Common myeloid progenitor, CD34-positive (primary cell): ENCODE measurements around the gene OPRM1.
A peak's percentile ranks its signal among the peaks of the same experiment; 100 is the strongest.

Experiments used
- CTCF ChIA-PET: fragments of 350-600 bp; sonication (Branson Sonifier 250); formaldehyde crosslinking; loops from one replicate; lab custom pipeline; 2021; ENCODE audit warnings: antibody characterized with exemption; lab: Charles Lee
- POLR2A ChIA-PET: fragments of 350-600 bp; sonication (Branson Sonifier 250); formaldehyde crosslinking; loops from one replicate; lab custom pipeline; 2021; ENCODE audit warnings: antibody characterized with exemption; lab: Charles Lee
- DNase-seq, 3 donors: peaks; one replicate each; pipeline versions ENCODE4 v3.0.0 to v3.0.0-alpha.2; 2013
- H3K27ac ChIP-seq, 2 experiments: 1 replicate in 1 of 2; 2 replicates in 1 of 2; pipeline ENCODE4 v1.7.0; 2013; ENCODE audit warnings: inconsistent platforms in 2 of 2, low read length in 2 of 2, mild to moderate bottlenecking in 2 of 2, low read depth in 1 of 2, moderate library complexity in 1 of 2; ENCODE audit not compliant: severe bottlenecking in 2 of 2, insufficient read depth in 1 of 2, poor library complexity in 1 of 2
- H3K27me3 ChIP-seq, 5 experiments: replicated peaks in 2 of 5; 1 replicate in 3 of 5; 2 replicates in 2 of 5; pipeline versions ENCODE4 v1.6.1 to v1.7.0; 2013; ENCODE audit warnings: low read length in 4 of 5, mild to moderate bottlenecking in 2 of 5, moderate library complexity in 2 of 5, inconsistent platforms in 1 of 5; ENCODE audit not compliant: insufficient read depth in 5 of 5, control insufficient read depth in 4 of 5
- H3K36me3 ChIP-seq, 4 experiments: 1 replicate in 2 of 4; 2 replicates in 2 of 4; pipeline versions ENCODE4 v1.6.1 to v1.7.0; 2013; ENCODE audit warnings: low read length in 3 of 4, control low read depth in 1 of 4, mild to moderate bottlenecking in 1 of 4; ENCODE audit not compliant: control insufficient read depth in 4 of 4, insufficient read depth in 4 of 4
- H3K4me1 ChIP-seq, 4 experiments: 1 replicate in 3 of 4; 2 replicates in 1 of 4; pipeline versions ENCODE4 v1.6.1 to v1.7.1; 2013; ENCODE audit warnings: low read length in 3 of 4, mild to moderate bottlenecking in 3 of 4, control low read depth in 1 of 4, inconsistent platforms in 1 of 4, moderate library complexity in 1 of 4; ENCODE audit not compliant: control insufficient read depth in 4 of 4, insufficient read depth in 4 of 4; ENCODE audit errors: control extremely low read depth in 1 of 4
- H3K4me3 ChIP-seq, 7 experiments: 1 replicate in 4 of 7; 2 replicates in 3 of 7; pipeline versions ENCODE4 v1.5.1 to v1.7.0; 2013; ENCODE audit warnings: mild to moderate bottlenecking in 7 of 7, low read length in 6 of 7, moderate library complexity in 6 of 7, inconsistent platforms in 2 of 7, low read depth in 2 of 7, control low read depth in 1 of 7; ENCODE audit not compliant: insufficient read depth in 4 of 7, control insufficient read depth in 1 of 7; ENCODE audit errors: extremely low read depth in 1 of 7
- H3K9me3 ChIP-seq, 5 experiments: 1 replicate in 4 of 5; 2 replicates in 1 of 5; pipeline versions ENCODE4 v1.6.1 to v1.7.1; 2013; ENCODE audit warnings: low read length in 4 of 5, mild to moderate bottlenecking in 2 of 5, inconsistent platforms in 1 of 5, low read depth in 1 of 5, moderate library complexity in 1 of 5; ENCODE audit not compliant: control insufficient read depth in 4 of 5, insufficient read depth in 2 of 5; ENCODE audit errors: control extremely low read depth in 1 of 5
- WGBS: methylation state at CpG from one replicate; pipeline ENCODE4 v1.1.5; 2013; ENCODE audit not compliant: insufficient coverage; 5-methylcytosine and 5-hydroxymethylcytosine counted together

OPRM1 gene

DNA sequence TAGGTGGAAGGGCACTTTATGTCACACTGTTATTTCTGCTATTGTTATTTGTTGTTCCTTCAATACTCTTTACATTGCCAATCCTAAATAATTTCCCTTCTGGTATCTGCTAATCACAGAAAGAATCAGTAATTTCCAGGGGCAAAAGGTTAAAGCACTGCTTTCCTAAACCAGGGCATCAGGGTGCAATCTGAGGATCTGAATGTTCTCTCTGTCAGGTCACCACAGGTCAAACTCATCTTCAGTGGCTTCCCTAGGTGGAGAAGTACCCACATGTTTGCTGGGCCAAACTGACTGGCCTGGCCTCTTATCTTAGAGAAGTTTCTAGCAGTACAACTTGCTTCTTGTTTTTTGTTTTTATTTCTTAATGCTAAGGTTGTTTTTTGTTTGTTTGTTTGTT lies 118.7 kb downstream of the OPRM1 start:
- H3K4me3 ChIP-seq, result peak overlapping the region in 4 of 7 experiments; percentile 28 to 67 (median 54)
- POLR2A ChIA-PET, result interaction anchor here (0.5 kb wide), 1 partner anchor 515 kb away, joined by 3 read pairs; no protein-coding TSS in a partner anchor
- H3K4me1 ChIP-seq, result peaks cover 10 to 29% (median 19%) of the 10 kb centered on the region in 4 experiments
- H3K9me3 ChIP-seq, result no peaks in the 10 kb centered on the region
- CTCF ChIA-PET, result interaction anchor here (0.7 to 4.3 kb wide), 14 partner anchors 9 to 369 kb away, joined by 3 to 47 read pairs (median 4); no protein-coding TSS in a partner anchor
- H3K36me3 ChIP-seq, result no peaks in the 10 kb centered on the region
- no peak for DNase-seq
- H3K27me3 ChIP-seq, result no peaks in the 10 kb centered on the region
- peak overlapping the region in 1 of 2 experiments; percentile 44 for H3K27ac ChIP-seq

DNA sequence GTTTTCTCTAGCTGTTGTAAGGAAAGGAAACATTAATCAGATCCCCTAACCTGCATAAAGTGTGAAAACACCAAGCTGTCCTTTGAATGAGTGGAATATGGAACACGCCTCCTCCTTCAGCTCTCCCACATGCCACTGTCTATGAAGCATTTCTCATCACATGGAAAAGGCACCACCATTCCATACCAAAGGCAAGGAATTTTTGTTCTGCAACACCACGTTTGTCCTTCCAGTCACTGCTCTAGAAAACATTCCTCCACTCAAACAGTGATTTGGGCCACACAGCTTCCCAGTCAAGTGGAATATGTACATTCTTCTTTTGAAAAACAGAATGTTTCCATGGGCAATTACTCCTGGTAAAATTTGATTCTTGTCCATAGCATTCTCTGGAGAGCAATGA lies 120.1 kb downstream of the OPRM1 start:
- Histone ChIP-seq H3K36me3 (no peaks in the 10 kb centered on the region), H3K9me3 (no peaks in the 10 kb centered on the region), H3K4me1 (peaks cover 10 to 33% (median 20%) of the 10 kb centered on the region in 4 experiments), H3K27me3 (no peaks in the 10 kb centered on the region), H3K27ac (no peak overlapping the region), H3K4me3 (no peak overlapping the region)
- WGBS, result 100% methylated on average over 2 of the region's 2 CpGs
- CTCF ChIA-PET, result interaction anchor here (1.2 to 4.3 kb wide), 6 partner anchors 11 to 351 kb away, joined by 3 to 47 read pairs (median 8); partner anchors contain the start of gene CNKSR3
- no peak for DNase-seq
- POLR2A ChIA-PET, result no interaction called here

DNA sequence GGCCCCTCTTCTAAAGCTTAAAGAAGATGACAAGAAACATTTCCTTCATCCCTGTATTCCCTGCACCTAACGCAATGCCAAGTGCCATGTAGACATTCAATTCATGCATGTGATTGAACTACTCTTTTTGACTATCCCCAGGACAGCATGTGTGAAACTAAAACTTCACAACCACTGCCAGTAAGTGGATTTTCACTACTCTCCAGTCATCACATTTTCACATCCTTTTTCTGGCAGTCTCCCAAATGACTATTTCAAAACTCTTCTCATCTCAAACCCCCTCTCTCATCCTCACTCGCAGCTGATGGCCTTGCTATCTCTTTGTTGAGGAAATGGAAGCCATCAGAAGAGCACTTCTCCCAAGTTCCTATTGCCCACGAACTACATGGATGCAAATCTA lies 122.6 kb downstream of the OPRM1 start:
- H3K36me3 ChIP-seq, result peaks cover 0 to 7% (median 0%) of the 10 kb centered on the region in 4 experiments
- 86% methylated on average over 2 of the region's 3 CpGs for WGBS
- no peaks in the 10 kb centered on the region for H3K27me3 ChIP-seq
- POLR2A ChIA-PET, result no interaction called here
- no peak overlapping the region for H3K27ac ChIP-seq
- CTCF ChIA-PET, result no interaction called here
- H3K4me1 ChIP-seq, result peaks cover 5 to 38% (median 14%) of the 10 kb centered on the region in 4 experiments
- peaks cover 0 to 3% (median 0%) of the 10 kb centered on the region in 5 experiments for H3K9me3 ChIP-seq
- H3K4me3 ChIP-seq, result no peak overlapping the region
- DNase-seq, result no peak

DNA sequence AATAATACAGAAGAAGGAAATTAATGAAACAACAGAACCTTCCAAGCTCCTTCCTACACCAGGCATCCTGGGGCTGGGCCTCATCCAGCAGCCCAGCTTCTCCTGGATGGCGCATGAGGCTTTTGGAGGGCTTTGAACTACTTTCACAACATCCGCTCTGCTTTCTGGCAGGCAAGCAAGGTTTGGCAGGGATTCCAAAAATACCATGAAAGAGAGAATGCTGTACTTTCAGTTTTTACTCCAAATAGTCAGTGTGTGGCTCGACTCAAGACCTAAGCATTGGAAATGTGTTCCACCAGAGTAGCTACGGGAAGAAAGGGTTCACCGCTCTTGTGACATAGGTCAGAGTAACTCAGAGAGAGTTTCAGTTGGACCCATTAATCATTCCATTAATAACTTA lies 125.4 kb downstream of the OPRM1 start:
- CTCF ChIA-PET, result interaction anchor here (1.1 to 1.5 kb wide), 3 partner anchors 17 to 113 kb away, joined by 3 to 5 read pairs (median 4); no protein-coding TSS in a partner anchor
- no peak for DNase-seq
- Histone ChIP-seq H3K9me3 (peaks cover 0 to 3% (median 0%) of the 10 kb centered on the region in 5 experiments), H3K4me3 (no peak overlapping the region), H3K27ac (no peak overlapping the region), H3K4me1 (peaks cover 0 to 40% (median 9%) of the 10 kb centered on the region in 4 experiments), H3K27me3 (no peaks in the 10 kb centered on the region), H3K36me3 (peaks cover 0 to 7% (median 0%) of the 10 kb centered on the region in 4 experiments)
- POLR2A ChIA-PET, result no interaction called here
- WGBS, result 71% methylated on average over 4 of the region's 5 CpGs

DNA sequence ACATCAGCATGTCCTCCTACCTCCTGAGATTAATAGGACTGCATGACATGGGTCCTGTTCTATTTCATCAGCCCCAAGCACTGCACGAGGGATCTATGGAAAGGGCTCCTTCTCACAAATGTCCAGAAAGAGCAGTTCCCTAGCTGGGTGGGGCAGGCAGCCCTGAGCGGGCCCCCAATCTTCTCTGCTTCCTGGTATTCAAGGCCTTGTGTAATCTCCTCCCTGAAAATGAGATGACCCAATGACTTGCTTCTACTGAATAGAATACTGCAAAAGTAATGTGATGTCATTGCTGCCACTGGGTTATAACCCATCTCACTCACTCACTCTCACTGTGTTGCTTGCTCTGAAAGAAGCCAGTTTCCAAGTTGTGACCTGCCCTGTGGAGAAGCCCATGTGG lies 126.4 kb downstream of the OPRM1 start:
- CTCF ChIA-PET, result interaction anchor here (1.2 to 1.5 kb wide), 2 partner anchors 25 to 112 kb away, joined by 4 to 5 read pairs; no protein-coding TSS in a partner anchor
- no peak overlapping the region for H3K4me3 ChIP-seq
- POLR2A ChIA-PET, result no interaction called here
- no peak for DNase-seq
- 88% methylated on average over 2 of the region's 2 CpGs for WGBS
- peaks cover 0 to 3% (median 0%) of the 10 kb centered on the region in 5 experiments for H3K9me3 ChIP-seq
- H3K4me1 ChIP-seq, result peaks cover 0 to 45% (median 10%) of the 10 kb centered on the region in 4 experiments
- H3K36me3 ChIP-seq, result peaks cover 0 to 7% (median 0%) of the 10 kb centered on the region in 4 experiments
- H3K27me3 ChIP-seq, result no peaks in the 10 kb centered on the region
- H3K27ac ChIP-seq, result no peak overlapping the region

DNA sequence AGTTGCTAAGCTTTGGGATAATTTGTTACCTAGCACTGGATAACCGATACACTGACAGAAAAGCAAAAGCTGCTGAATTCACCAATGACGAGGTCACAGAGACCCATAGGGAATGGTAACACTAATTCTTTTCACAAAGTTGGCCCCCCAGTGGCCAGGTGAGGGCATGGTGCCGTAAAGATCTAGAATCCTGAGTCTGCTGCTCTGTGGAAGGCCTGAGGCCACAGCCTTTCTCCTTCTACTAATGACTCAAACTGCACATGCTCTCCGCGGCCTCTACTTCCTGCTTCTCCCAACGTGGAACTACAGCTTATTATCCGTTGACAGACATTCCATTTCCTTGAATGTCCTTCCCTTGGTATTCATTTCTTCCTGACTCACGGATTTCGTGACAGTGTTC lies 127.1 kb downstream of the OPRM1 start:
- Histone ChIP-seq H3K4me1 (peaks cover 0 to 45% (median 10%) of the 10 kb centered on the region in 4 experiments), H3K27me3 (no peaks in the 10 kb centered on the region), H3K27ac (no peak overlapping the region), H3K9me3 (peaks cover 0 to 3% (median 0%) of the 10 kb centered on the region in 5 experiments), H3K36me3 (peaks cover 0 to 7% (median 0%) of the 10 kb centered on the region in 4 experiments), H3K4me3 (no peak overlapping the region)
- WGBS, result 90% methylated on average over 9 of the region's 9 CpGs
- no peak for DNase-seq
- CTCF ChIA-PET, result no interaction called here
- POLR2A ChIA-PET, result no interaction called here

DNA sequence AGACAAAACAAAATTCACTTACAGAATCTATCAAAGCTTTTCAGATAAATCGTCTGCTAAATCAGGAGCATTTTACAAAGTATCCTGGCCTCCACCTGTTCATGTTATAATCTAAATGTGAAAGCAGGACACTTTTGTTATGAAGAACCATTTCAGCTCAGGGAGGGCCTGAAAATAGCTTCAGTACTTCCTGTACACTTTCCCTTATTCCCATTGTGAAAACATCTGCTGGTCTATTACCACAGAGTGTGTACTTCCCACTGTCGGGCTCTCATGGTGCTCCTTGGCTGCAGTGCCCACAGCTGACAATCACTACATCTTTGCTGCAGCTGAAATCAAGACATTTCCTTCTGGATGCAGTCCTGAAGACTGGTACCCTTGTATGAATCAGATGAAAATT lies 128.1 kb downstream of the OPRM1 start:
- 42% methylated on average over 2 of the region's 2 CpGs for WGBS
- POLR2A ChIA-PET, result interaction anchor here (0.6 kb wide), 1 partner anchor 552 kb away, joined by 3 read pairs; no protein-coding TSS in a partner anchor
- Histone ChIP-seq H3K4me3 (no peak overlapping the region), H3K9me3 (peaks cover 0 to 5% (median 0%) of the 10 kb centered on the region in 5 experiments), H3K4me1 (peaks cover 0 to 45% (median 10%) of the 10 kb centered on the region in 4 experiments), H3K27ac (no peak overlapping the region), H3K36me3 (peaks cover 0 to 7% (median 0%) of the 10 kb centered on the region in 4 experiments), H3K27me3 (no peaks in the 10 kb centered on the region)
- CTCF ChIA-PET, result interaction anchor here (1.1 kb wide), 1 partner anchor 10 kb away, joined by 4 read pairs; no protein-coding TSS in a partner anchor
- DNase-seq, result no peak
